Epithelial cell of proximal tubule (primary cell): Measurements from ENCODE around the gene USP48. TPM values are rescaled to one million over a fixed set of nuclear protein-coding genes. Genes with fewer than 3 reads are reported as not detected.

Experiments used
- DNase-seq: peaks from one replicate; pipeline ENCODE4 v3.0.0-alpha.2; 2011; ENCODE audit warnings: low read depth
- H3K4me3 ChIP-seq: 2 replicates; pipeline ENCODE4 v1.5.1; 2011; ENCODE audit warnings: low read depth, mild to moderate bottlenecking, low read length
- CTCF ChIP-seq: conservative IDR thresholded peaks from 2 replicates; pipeline ENCODE4 v1.5.1; 2012; ENCODE audit warnings: low read depth, mild to moderate bottlenecking, low read length
- total RNA-seq: library from RNA; depleted of rRNA; stranded (reverse); fragments of >200 nt; gene quantifications from 2 replicates; pipeline ENCODE4 v1.2.3, GENCODE V29; 2015

USP48 gene
- total RNA-seq, 1 donor from 2014 or later: 24.0 TPM

- H3K4me3 ChIP-seq: no peak overlapping the region
- no peak for DNase-seq
- no peak for TF ChIP-seq CTCF
Measured at GRCh38 chr1:21641967-21642739, 140.8 kb downstream of the USP48 start.

GRCh38 chr1:21641537-21641936 is 141.4 kb downstream of the USP48 start:
- no peak for TF ChIP-seq CTCF
- no peak overlapping the region for H3K4me3 ChIP-seq
- no peak for DNase-seq

- TF ChIP-seq CTCF: no peak
- no peak overlapping the region for H3K4me3 ChIP-seq
- DNase-seq: no peak
Measured at GRCh38 chr1:21641076-21641475, 141.9 kb downstream of the USP48 start.

GRCh38 chr1:21640653-21641052 is 142.3 kb downstream of the USP48 start:
- DNase-seq: no peak
- H3K4me3 ChIP-seq: no peak overlapping the region
- no peak for TF ChIP-seq CTCF

GRCh38 chr1:21639594-21640041 is 143.3 kb downstream of the USP48 start:
- H3K4me3 ChIP-seq: no peak overlapping the region
- DNase-seq: no peak

GRCh38 chr1:21638531-21639341 is 144.2 kb downstream of the USP48 start:
- no peak for TF ChIP-seq CTCF
- no peak overlapping the region for H3K4me3 ChIP-seq
- peak; percentile 72 for DNase-seq

More at GRCh38 chr1:21639594-21640041, 143.3 kb downstream of the USP48 start:
- no peak for TF ChIP-seq CTCF
